Thoracic aorta (tissue), 2 donors: ENCODE data around the gene CACNA2D2. TPM values are rescaled to one million over a fixed set of nuclear protein-coding genes. Genes with fewer than 3 reads are reported as not detected.

Experiments used
- ATAC-seq: fragments of 150-250 bp; one replicate; pipeline ENCODE4 v1.8.0; 2017; ENCODE audit warnings: low read depth; ENCODE audit not compliant: insufficient number of reproducible peaks, low FRiP score
- DNase-seq: peaks from one replicate; pipeline ENCODE4 v3.0.0-alpha.2; 2020; ENCODE audit warnings: low spot score
- H3K27ac ChIP-seq, 2 donors: fragments of 200-600 bp; sonication (generic); 1 replicate in 1 of 2; 2 replicates in 1 of 2; pipeline ENCODE4 v1.5.1; 2016; ENCODE audit warnings: mild to moderate bottlenecking in 2 of 2, moderate library complexity in 2 of 2
- H3K27me3 ChIP-seq: fragments of 200-600 bp; sonication (generic); replicated peaks from 2 replicates; pipeline ENCODE4 v1.6.0; 2016; ENCODE audit warnings: mild to moderate bottlenecking; ENCODE audit not compliant: insufficient read depth
- H3K36me3 ChIP-seq: fragments of 200-600 bp; sonication (generic); one replicate; pipeline ENCODE4 v1.5.1; 2016
- H3K4me1 ChIP-seq, 2 donors: fragments of 200-600 bp; sonication (generic); 1 replicate in 1 of 2; 2 replicates in 1 of 2; pipeline versions ENCODE4 v1.5.1 to v1.6.0; 2016; ENCODE audit warnings: low read depth in 2 of 2, mild to moderate bottlenecking in 1 of 2; ENCODE audit not compliant: control insufficient read depth in 1 of 2
- H3K4me3 ChIP-seq: fragments of 200-600 bp; sonication (generic); 2 replicates; pipeline ENCODE4 v1.5.1; 2016; ENCODE audit warnings: mild to moderate bottlenecking
- H3K9me3 ChIP-seq: fragments of 200-600 bp; sonication (generic); 2 replicates; pipeline ENCODE4 v1.5.1; 2016
- total RNA-seq, 2 donors: library from RNA; depleted of rRNA; stranded (reverse); fragments of >200 nt; gene quantifications; one replicate each; pipeline versions ENCODE4 v1.1.0 to v1.2.3, GENCODE V29; 2016
- TF ChIP-seq, protein P1 (sequence below): fragments of 200-600 bp; sonication (generic); IDR thresholded peaks from one replicate; pipeline ENCODE4 v1.5.1; 2019; ENCODE audit warnings: antibody characterized with exemption

Gene CACNA2D2
- total RNA-seq, 2 donors from 2014 or later: 2.3 to 4.2 TPM

DNA sequence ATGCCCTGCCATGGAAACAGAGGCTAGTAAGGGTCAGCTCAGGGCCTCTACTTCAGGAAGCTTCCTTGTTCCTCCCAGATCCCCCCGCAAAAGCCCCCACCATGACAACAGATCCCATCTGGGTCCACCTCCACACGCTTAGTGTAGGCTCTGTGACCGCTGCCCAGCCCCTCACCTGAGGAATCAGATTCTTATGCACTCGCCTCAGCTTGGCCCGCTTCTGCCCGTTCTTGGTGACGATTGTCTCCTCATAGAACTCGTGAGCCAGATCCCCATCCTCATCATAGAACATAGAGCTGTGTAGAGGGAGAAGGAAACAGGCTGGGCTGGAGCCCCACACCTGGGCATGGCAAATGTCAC lies 177.3 kb downstream of the CACNA2D2 start:
- Histone ChIP-seq H3K4me3 (no peak overlapping the region), H3K27ac (no peak overlapping the region), H3K4me1 (peaks cover 19 to 30% of the 10 kb centered on the region in 2 donors), H3K9me3 (no peaks in the 10 kb centered on the region), H3K27me3 (no peaks in the 10 kb centered on the region), H3K36me3 (peaks cover 25% of the 10 kb centered on the region)
- DNase-seq: no peak
- TF ChIP-seq, protein P1, sequence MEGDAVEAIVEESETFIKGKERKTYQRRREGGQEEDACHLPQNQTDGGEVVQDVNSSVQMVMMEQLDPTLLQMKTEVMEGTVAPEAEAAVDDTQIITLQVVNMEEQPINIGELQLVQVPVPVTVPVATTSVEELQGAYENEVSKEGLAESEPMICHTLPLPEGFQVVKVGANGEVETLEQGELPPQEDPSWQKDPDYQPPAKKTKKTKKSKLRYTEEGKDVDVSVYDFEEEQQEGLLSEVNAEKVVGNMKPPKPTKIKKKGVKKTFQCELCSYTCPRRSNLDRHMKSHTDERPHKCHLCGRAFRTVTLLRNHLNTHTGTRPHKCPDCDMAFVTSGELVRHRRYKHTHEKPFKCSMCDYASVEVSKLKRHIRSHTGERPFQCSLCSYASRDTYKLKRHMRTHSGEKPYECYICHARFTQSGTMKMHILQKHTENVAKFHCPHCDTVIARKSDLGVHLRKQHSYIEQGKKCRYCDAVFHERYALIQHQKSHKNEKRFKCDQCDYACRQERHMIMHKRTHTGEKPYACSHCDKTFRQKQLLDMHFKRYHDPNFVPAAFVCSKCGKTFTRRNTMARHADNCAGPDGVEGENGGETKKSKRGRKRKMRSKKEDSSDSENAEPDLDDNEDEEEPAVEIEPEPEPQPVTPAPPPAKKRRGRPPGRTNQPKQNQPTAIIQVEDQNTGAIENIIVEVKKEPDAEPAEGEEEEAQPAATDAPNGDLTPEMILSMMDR: no peak
- no peak for ATAC-seq

GRCh38 chr3:50325497-50326181 lies 177.8 kb downstream of the CACNA2D2 start:
- peaks cover 19 to 31% of the 10 kb centered on the region in 2 donors for H3K4me1 ChIP-seq
- H3K4me3 ChIP-seq: no peak overlapping the region
- TF ChIP-seq, protein P1: no peak
- peaks cover 20% of the 10 kb centered on the region for H3K36me3 ChIP-seq
- ATAC-seq (no peak), DNase-seq (no peak)
- H3K27me3 ChIP-seq: no peaks in the 10 kb centered on the region
- H3K27ac ChIP-seq: no peak overlapping the region
- no peaks in the 10 kb centered on the region for H3K9me3 ChIP-seq

GRCh38 chr3:50325113-50325480 lies 178.3 kb downstream of the CACNA2D2 start:
- H3K4me1 ChIP-seq: peaks cover 24 to 37% of the 10 kb centered on the region in 2 donors
- no peaks in the 10 kb centered on the region for H3K9me3 ChIP-seq
- H3K36me3 ChIP-seq: peaks cover 14% of the 10 kb centered on the region
- no peak overlapping the region for H3K27ac ChIP-seq
- H3K27me3 ChIP-seq: no peaks in the 10 kb centered on the region
- TF ChIP-seq, protein P1: no peak
- DNase-seq: no peak
- H3K4me3 ChIP-seq: no peak overlapping the region
- no peak for ATAC-seq

DNA sequence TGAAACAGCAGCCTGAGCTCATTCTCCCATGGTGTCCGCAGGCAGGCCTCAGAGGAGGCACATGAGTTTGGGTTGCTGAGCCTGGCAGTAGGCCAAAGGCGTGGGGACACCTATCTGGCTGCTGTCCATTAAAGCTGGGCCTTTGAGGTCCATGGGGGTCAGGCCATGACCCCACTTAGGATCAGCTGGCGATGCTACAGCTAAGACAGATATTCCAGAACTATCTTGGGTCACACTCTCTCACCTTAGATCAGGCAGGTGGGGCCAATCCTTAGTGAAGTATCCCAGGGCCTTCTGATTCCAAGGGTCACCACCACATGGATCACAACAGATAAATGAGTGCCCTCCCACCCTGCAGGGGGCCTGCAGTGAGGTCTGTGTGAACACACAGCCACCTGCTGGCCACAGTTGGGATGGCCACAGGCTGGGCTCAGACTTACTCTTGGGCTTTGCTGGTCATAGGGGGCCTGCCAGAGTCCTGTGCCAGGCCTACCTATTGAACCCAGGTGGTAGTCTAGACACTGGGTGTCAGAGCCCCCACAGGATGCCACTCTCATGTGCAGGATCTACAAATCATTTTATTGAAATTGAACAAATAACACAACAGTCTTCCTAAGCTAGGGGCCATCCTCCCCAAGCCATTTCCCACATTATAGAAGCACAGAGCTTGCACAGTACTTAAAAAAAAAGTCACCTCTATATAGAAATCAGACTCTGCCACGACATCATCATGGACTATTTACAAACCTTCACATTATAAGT lies 178.9 kb downstream of the CACNA2D2 start:
- Histone ChIP-seq H3K9me3 (no peaks in the 10 kb centered on the region), H3K4me1 (peaks cover 29 to 43% of the 10 kb centered on the region in 2 donors), H3K27ac (peak overlapping the region in 1 of 2 donors; percentile 8), H3K4me3 (no peak overlapping the region), H3K36me3 (peaks cover 9% of the 10 kb centered on the region), H3K27me3 (no peaks in the 10 kb centered on the region)
- TF ChIP-seq, protein P1: peak; percentile 79
- ATAC-seq: no peak
- no peak for DNase-seq

GRCh38 chr3:50323614-50324199 lies 179.7 kb downstream of the CACNA2D2 start:
- no peak for ATAC-seq
- TF ChIP-seq, protein P1: no peak
- no peaks in the 10 kb centered on the region for H3K9me3 ChIP-seq
- no peak overlapping the region for H3K4me3 ChIP-seq
- H3K27me3 ChIP-seq: no peaks in the 10 kb centered on the region
- H3K36me3 ChIP-seq: peaks cover 7% of the 10 kb centered on the region
- H3K27ac ChIP-seq: peak overlapping the region; percentile 8 to 91
- peaks cover 29 to 50% of the 10 kb centered on the region in 2 donors for H3K4me1 ChIP-seq
- no peak for DNase-seq
